Neutrophil (primary cell): ENCODE measurements around the gene EDIL3.

Experiments
- H3K27ac ChIP-seq: fragments of 200-600 bp; sonication (generic); 2 replicates; pipeline ENCODE4 v1.5.1; 2016; ENCODE audit warnings: mild to moderate bottlenecking, moderate library complexity
- H3K27me3 ChIP-seq: fragments of 200-600 bp; sonication (generic); 2 replicates; pipeline ENCODE4 v1.6.0; 2016; ENCODE audit warnings: mild to moderate bottlenecking
- H3K36me3 ChIP-seq: fragments of 200-600 bp; sonication (generic); 2 replicates; pipeline ENCODE4 v1.5.1; 2017
- H3K4me1 ChIP-seq, 2 experiments: fragments of 200-600 bp in 1 of 2; sonication (generic) in 1 of 2; 1 replicate in 1 of 2; 2 replicates in 1 of 2; pipeline versions ENCODE4 v1.5.1 to v1.6.1; 2013 to 2016; ENCODE audit warnings: low read depth in 1 of 2, low read length in 1 of 2, mild to moderate bottlenecking in 1 of 2, moderate library complexity in 1 of 2; ENCODE audit not compliant: control insufficient read depth in 1 of 2, insufficient read depth in 1 of 2
- H3K4me3 ChIP-seq, 2 experiments: fragments of 200-600 bp in 1 of 2; sonication (generic) in 1 of 2; 1 replicate in 1 of 2; 2 replicates in 1 of 2; pipeline ENCODE4 v1.5.1; 2013 to 2016; ENCODE audit warnings: low read depth in 1 of 2, low read length in 1 of 2, mild to moderate bottlenecking in 1 of 2, moderate library complexity in 1 of 2
- H3K9me3 ChIP-seq: fragments of 200-600 bp; sonication (generic); 2 replicates; pipeline ENCODE4 v1.5.1; 2016
- CTCF ChIP-seq: fragments of 200-600 bp; sonication (generic); IDR thresholded peaks from 2 replicates; pipeline ENCODE4 v1.5.1; 2016; ENCODE audit warnings: antibody characterized with exemption

EDIL3 gene

GRCh38 chr5:84239494-84239893 lies 145.2 kb downstream of the EDIL3 start:
- Histone ChIP-seq H3K9me3 (no peaks in the 10 kb centered on the region), H3K4me3 (no peak overlapping the region), H3K27ac (no peak overlapping the region), H3K36me3 (no peaks in the 10 kb centered on the region), H3K4me1 (no peaks in the 10 kb centered on the region), H3K27me3 (no peaks in the 10 kb centered on the region)
- no peak for TF ChIP-seq CTCF

GRCh38 chr5:84237126-84237525 lies 147.6 kb downstream of the EDIL3 start:
- TF ChIP-seq CTCF = no peak
- Histone ChIP-seq H3K4me1 (no peaks in the 10 kb centered on the region), H3K4me3 (no peak overlapping the region), H3K27me3 (no peaks in the 10 kb centered on the region), H3K9me3 (no peaks in the 10 kb centered on the region), H3K36me3 (no peaks in the 10 kb centered on the region), H3K27ac (no peak overlapping the region)

DNA sequence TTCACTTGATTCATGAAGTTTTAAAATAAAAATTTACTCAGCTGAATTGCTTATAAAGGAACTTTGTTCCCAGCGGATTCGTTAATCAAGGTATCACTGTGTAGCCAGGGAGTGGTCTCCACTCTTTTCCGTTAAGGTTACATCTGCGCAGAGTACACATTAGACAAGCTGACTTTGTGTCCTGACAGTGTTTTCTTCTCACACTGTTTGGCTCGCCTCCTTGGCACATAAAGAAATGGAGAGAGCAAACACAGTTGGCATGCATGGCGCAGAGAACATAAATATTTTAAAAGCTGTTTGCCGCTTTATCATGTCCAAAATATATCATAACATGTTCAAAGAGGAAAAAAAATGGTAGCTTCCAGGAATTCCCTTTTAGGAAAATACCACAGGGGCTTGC lies 153.2 kb downstream of the EDIL3 start:
- no peak for TF ChIP-seq CTCF
- H3K9me3 ChIP-seq = no peaks in the 10 kb centered on the region
- H3K4me1 ChIP-seq = no peaks in the 10 kb centered on the region
- H3K36me3 ChIP-seq = no peaks in the 10 kb centered on the region
- H3K27ac ChIP-seq = no peak overlapping the region
- H3K4me3 ChIP-seq = no peak overlapping the region
- no peaks in the 10 kb centered on the region for H3K27me3 ChIP-seq

- Histone ChIP-seq H3K4me3 (no peak overlapping the region), H3K9me3 (no peaks in the 10 kb centered on the region)
- no peak for TF ChIP-seq CTCF
Measured at GRCh38 chr5:84229045-84229444, 155.6 kb downstream of the EDIL3 start.

GRCh38 chr5:84228266-84228665 lies 156.4 kb downstream of the EDIL3 start:
- Histone ChIP-seq H3K9me3 (no peaks in the 10 kb centered on the region), H3K4me1 (no peaks in the 10 kb centered on the region), H3K27me3 (no peaks in the 10 kb centered on the region), H3K4me3 (no peak overlapping the region), H3K36me3 (no peaks in the 10 kb centered on the region), H3K27ac (no peak overlapping the region)
- TF ChIP-seq CTCF = no peak

More at GRCh38 chr5:84229045-84229444, 155.6 kb downstream of the EDIL3 start:
- H3K27ac ChIP-seq = no peak overlapping the region
- no peaks in the 10 kb centered on the region for H3K27me3 ChIP-seq
- H3K36me3 ChIP-seq = no peaks in the 10 kb centered on the region
- no peaks in the 10 kb centered on the region for H3K4me1 ChIP-seq

- Histone ChIP-seq H3K9me3 (no peaks in the 10 kb centered on the region), H3K4me3 (no peak overlapping the region), H3K36me3 (no peaks in the 10 kb centered on the region), H3K27me3 (no peaks in the 10 kb centered on the region), H3K27ac (no peak overlapping the region), H3K4me1 (no peaks in the 10 kb centered on the region)
- no peak for TF ChIP-seq CTCF
Measured at GRCh38 chr5:84227236-84227635, 157.4 kb downstream of the EDIL3 start.
